ENCODE results near the gene LRRC75B. TPM values are rescaled to one million over a fixed set of nuclear protein-coding genes. Genes with fewer than 3 reads are reported as not detected.

The LRRC75B gene
- total RNA-seq, 6 experiments from 2014 or later: 11.8 to 28.0 (median 21.5) TPM

- DNase-seq: no peak
- Histone ChIP-seq H3K27ac (peak overlapping the region in 2 of 3 donors; percentile 36 to 88), H3K4me1 (peaks cover 0 to 28% (median 9%) of the 10 kb centered on the region in 4 donors), H3K4me3 (peak overlapping the region; percentile 61 to 83 (median 70)), H3K27me3 (no peaks in the 10 kb centered on the region), H3K9me3 (no peaks in the 10 kb centered on the region), H3K36me3 (peaks cover 0 to 10% (median 0%) of the 10 kb centered on the region in 4 donors)
- TF ChIP-seq POLR2A (IDR thresholded peaks at IDR 0.05) (no peak), CTCF (IDR thresholded peaks at IDR 0.05) (no peak)
- intact Hi-C loops (cut with DNase I): no loop called here
- ATAC-seq: no peak
- WGBS (ENCODE audit: insufficient coverage, low coverage, low lambda C conversion rate, missing lambda C conversion rate): 0% methylated on average over 4 of the region's 33 CpGs
Observed at GRCh38 chr22:24592058-24592850, 619 bp downstream of the LRRC75B start.

- WGBS (ENCODE audit: insufficient coverage, low coverage, low lambda C conversion rate, missing lambda C conversion rate): 96% methylated on average over 3 of the region's 6 CpGs
- intact Hi-C loops (cut with DNase I): no loop called here
- Histone ChIP-seq H3K36me3 (peaks cover 0 to 10% (median 0%) of the 10 kb centered on the region in 4 donors), H3K27ac (no peak overlapping the region), H3K4me1 (peaks cover 0 to 28% (median 9%) of the 10 kb centered on the region in 4 donors), H3K27me3 (no peaks in the 10 kb centered on the region), H3K9me3 (no peaks in the 10 kb centered on the region), H3K4me3 (no peak overlapping the region)
- no peak for ATAC-seq
- DNase-seq: no peak
- TF ChIP-seq POLR2A (IDR thresholded peaks at IDR 0.05) (no peak), CTCF (IDR thresholded peaks at IDR 0.05) (no peak)
Observed at GRCh38 chr22:24591286-24591830, 1.5 kb downstream of the LRRC75B start.

- DNase-seq (no peak), ATAC-seq (no peak)
- Histone ChIP-seq H3K4me1 (peaks cover 0 to 25% (median 9%) of the 10 kb centered on the region in 4 donors), H3K9me3 (no peaks in the 10 kb centered on the region), H3K27ac (no peak overlapping the region), H3K36me3 (peaks cover 0 to 13% (median 0%) of the 10 kb centered on the region in 4 donors), H3K4me3 (no peak overlapping the region), H3K27me3 (no peaks in the 10 kb centered on the region)
- intact Hi-C loops (cut with DNase I): no loop called here
- WGBS (ENCODE audit: insufficient coverage, low coverage, low lambda C conversion rate, missing lambda C conversion rate): 91% methylated on average over 9 of the region's 12 CpGs
- TF ChIP-seq POLR2A (IDR thresholded peaks at IDR 0.05) (no peak), CTCF (IDR thresholded peaks at IDR 0.05) (no peak)
Observed at GRCh38 chr22:24590596-24591173, 2.2 kb downstream of the LRRC75B start.

- DNase-seq: no peak
- Histone ChIP-seq H3K27ac (no peak overlapping the region), H3K4me1 (peaks cover 0 to 14% (median 6%) of the 10 kb centered on the region in 4 donors)
Observed at GRCh38 chr22:24589518-24590030, 3.3 kb downstream of the LRRC75B start.

More at GRCh38 chr22:24589518-24590030, 3.3 kb downstream of the LRRC75B start:
- intact Hi-C loops (cut with DNase I): no loop called here
- no peak for ATAC-seq
- Histone ChIP-seq H3K4me3 (no peak overlapping the region), H3K27me3 (no peaks in the 10 kb centered on the region), H3K36me3 (peaks cover 0 to 15% (median 0%) of the 10 kb centered on the region in 4 donors), H3K9me3 (no peaks in the 10 kb centered on the region)
- WGBS (ENCODE audit: insufficient coverage, low coverage, low lambda C conversion rate, missing lambda C conversion rate): 80% methylated on average over 2 of the region's 7 CpGs
- TF ChIP-seq CTCF (IDR thresholded peaks at IDR 0.05): no peak
- no peak for TF ChIP-seq POLR2A (IDR thresholded peaks at IDR 0.05)
